Gastrocnemius medialis (tissue), 4 donors: ENCODE measurements around the gene ARHGAP28.

ENCODE experiments used
- POLR2A ChIP-seq, 2 donors: fragments of 450-650 bp; IDR thresholded peaks; one replicate each; pipeline ENCODE4 v1.6.1; 2017; ENCODE audit warnings: antibody characterized with exemption in 2 of 2, mild to moderate bottlenecking in 2 of 2, moderate library complexity in 2 of 2
- TF ChIP-seq, protein P1 (sequence below), 5 experiments: fragments of 450-650 bp in 3 of 5; fragments of 200-600 bp in 2 of 5; sonication (generic) in 2 of 5; IDR thresholded peaks in 4 of 5; conservative IDR thresholded peaks in 1 of 5; 1 replicate in 4 of 5; 2 replicates in 1 of 5; pipeline ENCODE4 v1.5.1; 2016 to 2019; ENCODE audit warnings: antibody characterized with exemption in 5 of 5, mild to moderate bottlenecking in 3 of 5, moderate library complexity in 3 of 5

DNA sequence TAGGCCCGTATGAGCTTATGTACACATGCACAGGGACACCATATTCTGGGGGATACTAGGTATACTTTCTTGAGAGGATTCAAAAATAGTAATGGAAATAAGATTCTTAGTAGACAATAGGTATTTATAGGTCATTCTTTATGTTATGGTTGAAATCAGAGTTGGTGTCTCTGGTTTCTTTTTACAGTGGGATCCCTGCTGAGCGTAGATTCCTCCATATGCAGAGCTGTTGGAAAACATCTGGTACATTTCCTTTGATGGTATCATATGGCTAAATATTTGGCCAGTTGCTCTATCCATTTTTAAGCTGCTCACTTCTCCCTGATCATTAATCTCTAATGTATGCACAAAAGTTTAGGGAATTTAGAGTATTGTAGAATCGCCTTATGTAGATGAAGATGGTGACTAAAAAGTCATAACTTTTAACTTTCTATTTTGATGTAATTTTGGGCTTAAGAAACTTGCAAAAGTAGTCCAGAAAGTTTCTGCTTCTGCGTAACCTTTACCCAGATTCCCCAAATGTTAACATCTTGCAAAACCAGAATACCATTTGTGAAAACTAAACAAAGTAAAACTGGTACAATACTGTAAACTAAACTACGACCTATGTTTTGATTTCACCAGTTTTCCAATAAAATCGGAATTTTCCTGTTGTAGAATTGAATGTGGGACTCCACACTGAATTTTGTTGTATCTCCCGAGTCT is 5.4 kb downstream of the ARHGAP28 start:
- TF ChIP-seq, protein P1, sequence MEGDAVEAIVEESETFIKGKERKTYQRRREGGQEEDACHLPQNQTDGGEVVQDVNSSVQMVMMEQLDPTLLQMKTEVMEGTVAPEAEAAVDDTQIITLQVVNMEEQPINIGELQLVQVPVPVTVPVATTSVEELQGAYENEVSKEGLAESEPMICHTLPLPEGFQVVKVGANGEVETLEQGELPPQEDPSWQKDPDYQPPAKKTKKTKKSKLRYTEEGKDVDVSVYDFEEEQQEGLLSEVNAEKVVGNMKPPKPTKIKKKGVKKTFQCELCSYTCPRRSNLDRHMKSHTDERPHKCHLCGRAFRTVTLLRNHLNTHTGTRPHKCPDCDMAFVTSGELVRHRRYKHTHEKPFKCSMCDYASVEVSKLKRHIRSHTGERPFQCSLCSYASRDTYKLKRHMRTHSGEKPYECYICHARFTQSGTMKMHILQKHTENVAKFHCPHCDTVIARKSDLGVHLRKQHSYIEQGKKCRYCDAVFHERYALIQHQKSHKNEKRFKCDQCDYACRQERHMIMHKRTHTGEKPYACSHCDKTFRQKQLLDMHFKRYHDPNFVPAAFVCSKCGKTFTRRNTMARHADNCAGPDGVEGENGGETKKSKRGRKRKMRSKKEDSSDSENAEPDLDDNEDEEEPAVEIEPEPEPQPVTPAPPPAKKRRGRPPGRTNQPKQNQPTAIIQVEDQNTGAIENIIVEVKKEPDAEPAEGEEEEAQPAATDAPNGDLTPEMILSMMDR (IDR thresholded peaks at IDR 0.05 in 4 of 5, conservative IDR thresholded peaks at IDR 0.05 in 1 of 5) = no peak
- no peak for TF ChIP-seq POLR2A (IDR thresholded peaks at IDR 0.05)
